Lung (tissue), 12 donors: ENCODE data around the gene EPHA6. TPM values are rescaled to one million over a fixed set of nuclear protein-coding genes. Genes with fewer than 3 reads are reported as not detected.

ENCODE experiments used
- ATAC-seq: fragments of 200-7000 bp; cut with Tn5 transposase; one replicate; pipeline ENCODE4 v1.9.1; 2020; ENCODE audit warnings: moderate number of reproducible peaks; ENCODE audit not compliant: insufficient read depth, low FRiP score
- DNase-seq, 3 donors: peaks; one replicate each; pipeline ENCODE4 v3.0.0-alpha.2; 2013 to 2017
- H3K27ac ChIP-seq, 2 donors: one replicate each; pipeline ENCODE4 v1.5.1; 2013; ENCODE audit warnings: mild to moderate bottlenecking in 2 of 2, moderate library complexity in 2 of 2, control low read depth in 1 of 2, inconsistent platforms in 1 of 2, low read depth in 1 of 2, low read length in 1 of 2
- H3K27me3 ChIP-seq, 3 donors: one replicate each; pipeline ENCODE4 v1.5.1; 2013; ENCODE audit warnings: low read length in 2 of 3; ENCODE audit not compliant: control insufficient read depth in 3 of 3, insufficient read depth in 3 of 3
- H3K36me3 ChIP-seq, 4 donors: one replicate each; pipeline ENCODE4 v1.5.1; 2013; ENCODE audit warnings: low read length in 4 of 4, mild to moderate bottlenecking in 1 of 4, moderate library complexity in 1 of 4; ENCODE audit not compliant: control insufficient read depth in 4 of 4, insufficient read depth in 4 of 4
- H3K4me1 ChIP-seq, 5 donors: one replicate each; pipeline ENCODE4 v1.5.1; 2013; ENCODE audit warnings: low read length in 5 of 5, mild to moderate bottlenecking in 2 of 5, moderate library complexity in 1 of 5; ENCODE audit not compliant: control insufficient read depth in 5 of 5, insufficient read depth in 5 of 5
- H3K4me3 ChIP-seq: one replicate; pipeline ENCODE4 v1.5.1; 2013; ENCODE audit warnings: mild to moderate bottlenecking, control low read depth, moderate library complexity
- H3K9ac ChIP-seq, 2 donors: one replicate each; pipeline ENCODE4 v1.5.1; 2013; ENCODE audit warnings: low read length in 2 of 2, control low read depth in 1 of 2; ENCODE audit not compliant: insufficient read depth in 1 of 2
- H3K9me3 ChIP-seq, 4 donors: one replicate each; pipeline ENCODE4 v1.5.1; 2013; ENCODE audit warnings: low read length in 3 of 4, mild to moderate bottlenecking in 1 of 4, moderate library complexity in 1 of 4; ENCODE audit not compliant: control insufficient read depth in 4 of 4, insufficient read depth in 3 of 4
- CTCF ChIP-seq: IDR thresholded peaks from 2 replicates; pipeline ENCODE4 v1.5.1; 2012; ENCODE audit warnings: mild to moderate bottlenecking; ENCODE audit errors: control extremely low read depth, extremely low read depth
- WGBS, 2 donors: extraction: QIAGEN DNeasy Blood & Tissue Kit; methylation state at CpG; one replicate each; pipeline ENCODE4 v1.1.7; 2013; 5-methylcytosine and 5-hydroxymethylcytosine counted together
- polyA plus RNA-seq, 2 donors: library from polyadenylated mRNA; stranded (reverse); fragments of 200-250 nt; gene quantifications; one replicate each; pipeline ENCODE4 v1.2.1, GENCODE V29; 2013
- total RNA-seq, 2 donors: library from RNA; depleted of rRNA in 1 of 2; stranded (reverse); fragments of >200 nt in 1 of 2; gene quantifications; one replicate each; pipeline ENCODE4 v1.2.1, GENCODE V29; 2014 to 2021
- donor health status: control.
- donor health status: control.
- donor health status: Bipolar disorder and iron deficiency.
- donor health status: healthy.
- donor health status: DM: yes; HTN: yes; CAD: no.

The EPHA6 gene
- total and polyA plus RNA-seq, 4 donors = 0.31 to 1.3 TPM; not detected in 2

- DNase-seq (no peak), ATAC-seq (no peak)
- no peaks in the 10 kb centered on the region for H3K36me3 ChIP-seq
- no peak overlapping the region for H3K9ac ChIP-seq
- H3K27me3 ChIP-seq = no peaks in the 10 kb centered on the region
- 74 to 85% methylated on average over 2 of the region's 2 CpGs for WGBS, 2 donors
- H3K27ac ChIP-seq = no peak overlapping the region
- no peak overlapping the region for H3K4me3 ChIP-seq
- H3K9me3 ChIP-seq = no peaks in the 10 kb centered on the region
- H3K4me1 ChIP-seq = no peaks in the 10 kb centered on the region
- no peak for TF ChIP-seq CTCF
Measured at GRCh38 chr3:96869316-96869715, 54.9 kb downstream of the EPHA6 start.

GRCh38 chr3:96877510-96877909 is 63.1 kb downstream of the EPHA6 start:
- WGBS, 2 donors = 88 to 92% methylated on average over 4 of the region's 4 CpGs
- no peak for TF ChIP-seq CTCF

GRCh38 chr3:96900031-96900430 is 85.6 kb downstream of the EPHA6 start:
- Histone ChIP-seq H3K4me1 (no peaks in the 10 kb centered on the region), H3K4me3 (no peak overlapping the region), H3K27me3 (no peaks in the 10 kb centered on the region), H3K27ac (no peak overlapping the region), H3K9ac (no peak overlapping the region), H3K9me3 (no peaks in the 10 kb centered on the region), H3K36me3 (no peaks in the 10 kb centered on the region)
- no peak for DNase-seq
- ATAC-seq = no peak
- TF ChIP-seq CTCF = no peak
- 67 to 69% methylated on average over 1 of the region's 1 CpG for WGBS, 2 donors

More at GRCh38 chr3:96877510-96877909, 63.1 kb downstream of the EPHA6 start:
- Histone ChIP-seq H3K4me3 (no peak overlapping the region), H3K9me3 (peaks cover 0 to 2% (median 0%) of the 10 kb centered on the region in 4 donors), H3K4me1 (no peaks in the 10 kb centered on the region), H3K27me3 (no peaks in the 10 kb centered on the region), H3K36me3 (no peaks in the 10 kb centered on the region), H3K9ac (no peak overlapping the region), H3K27ac (no peak overlapping the region)
- ATAC-seq (no peak), DNase-seq (no peak)

GRCh38 chr3:96900566-96900965 is 86.2 kb downstream of the EPHA6 start:
- Histone ChIP-seq H3K36me3 (no peaks in the 10 kb centered on the region), H3K9ac (no peak overlapping the region), H3K4me1 (no peaks in the 10 kb centered on the region), H3K4me3 (no peak overlapping the region), H3K9me3 (no peaks in the 10 kb centered on the region), H3K27me3 (no peaks in the 10 kb centered on the region), H3K27ac (no peak overlapping the region)
- ATAC-seq (no peak), DNase-seq (no peak)
- no peak for TF ChIP-seq CTCF
- WGBS, 2 donors = 56 to 67% methylated on average over 4 of the region's 4 CpGs
